H1 (cell line): ENCODE results near the gene RBM10. TPM values are rescaled to one million over a fixed set of nuclear protein-coding genes. Genes with fewer than 3 reads are reported as not detected.

Source experiments
- KDM5A ChIP-seq: fragments of 200-600 bp; IDR thresholded peaks from 2 replicates; pipeline ENCODE4 v1.7.1; 2012; ENCODE audit warnings: mild to moderate bottlenecking, low read length, inconsistent platforms, mixed read lengths
- polyA plus RNA-seq, 7 experiments: library from polyadenylated mRNA; depleted of rRNA in 3 of 7; stranded (reverse) in 5 of 7; unstranded in 2 of 7; fragments of >200 nt in 5 of 7; fragments of 200-250 nt in 2 of 7; gene quantifications; 1 replicate in 5 of 7; 2 replicates in 1 of 7; 4 replicates in 1 of 7; pipeline versions ENCODE4 v1.2.1 to v1.2.3, GENCODE V29; 2011 to 2013; ENCODE audit warnings: missing spikeins in 2 of 7, mixed read lengths in 2 of 7
- total RNA-seq: library from RNA; stranded (reverse); fragmentation: NEBNext Ultra II Directional; extraction: Animal tissue kit (Norgen Biotek cat#: 25700); gene quantifications from 2 replicates; pipeline ENCODE4 v1.2.1, GENCODE V29; 2021

Gene RBM10
- total and polyA plus RNA-seq, 2 of the 8 experiments (the other 6 are each of a cell fraction or from before 2014, with no cell fraction given), result 35.7 to 64.0 TPM

DNA sequence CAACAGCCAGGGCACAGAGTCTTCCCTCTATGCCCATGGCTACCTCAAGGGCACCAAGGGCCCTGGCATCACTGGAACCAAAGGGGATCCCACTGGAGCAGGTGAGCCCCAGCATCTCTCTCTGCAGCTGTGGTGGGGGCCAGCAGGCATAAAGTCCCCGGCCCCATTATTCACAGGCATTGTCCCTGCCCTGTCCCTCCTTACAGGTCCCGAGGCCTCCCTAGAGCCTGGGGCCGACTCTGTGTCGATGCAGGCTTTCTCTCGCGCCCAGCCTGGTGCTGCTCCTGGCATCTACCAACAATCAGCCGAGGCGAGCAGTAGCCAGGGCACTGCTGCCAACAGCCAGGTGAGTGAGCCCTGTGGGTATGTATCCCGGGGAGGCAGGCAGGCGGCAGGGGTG, 36.3 kb downstream of the RBM10 start (continued):
- TF ChIP-seq KDM5A, result no peak
